GM12878 (cell line): ENCODE data around the gene ADAMTS4. TPM values are rescaled to one million over a fixed set of nuclear protein-coding genes. Genes with fewer than 3 reads are reported as not detected.

ENCODE experiments used
- ATAC-seq: fragments of 200-7000 bp; cut with Tn5 transposase; 3 replicates; pipeline ENCODE4 v1.9.1; 2020; ENCODE audit warnings: mild to moderate bottlenecking, moderate library complexity
- BruUV-seq: library from RNA; stranded (reverse); fragments of 400-500 nt; replicated peaks from 2 replicates; lab custom pipeline; 2021; lab: Mats Ljungman, UMichigan
- CTCF ChIA-PET: fragments of 300-600 bp; sonication (Branson Sonifier 250); formaldehyde crosslinking; extraction: SDS; loops from one replicate; lab custom pipeline; 2021; ENCODE audit warnings: inconsistent platforms; lab: Yijun Ruan, JAX
- POLR2A ChIA-PET: fragments of 350-600 bp; formaldehyde crosslinking; extraction: SDS; loops from one replicate; lab custom pipeline; 2021; ENCODE audit warnings: inconsistent platforms; lab: Charles Lee
- RAD21 ChIA-PET: fragments of 300-600 bp; sonication (Branson Sonifier 250); formaldehyde crosslinking; loops from one replicate; lab custom pipeline; 2023; ENCODE audit warnings: antibody characterized with exemption; ENCODE audit not compliant: unreplicated experiment; lab: Charles Lee
- SMC1A ChIA-PET: fragments of 300-600 bp; sonication (Branson Sonifier 250); formaldehyde crosslinking; loops from one replicate; lab custom pipeline; 2023; ENCODE audit not compliant: unreplicated experiment, uncharacterized antibody; lab: Charles Lee
- DNase-seq: peaks from one replicate; pipeline ENCODE4 v3.0.0-alpha.2; 2011; ENCODE audit warnings: low read depth, low spot score
- FAIRE-seq: peaks from 3 replicates; lab custom pipeline; 2011; peaks lifted over from hg19 to GRCh38; lab: Jason Lieb, UNC
- H2AFZ ChIP-seq: 2 replicates; pipeline ENCODE4 v1.6.0; 2011; ENCODE audit warnings: low read depth, low read length, control low read depth; ENCODE audit not compliant: control insufficient read depth
- H3K27ac ChIP-seq: 2 replicates; pipeline ENCODE4 v1.5.1; 2011; ENCODE audit warnings: control low read depth; ENCODE audit not compliant: control insufficient read depth, insufficient read depth
- H3K27me3 ChIP-seq, 2 experiments: replicated peaks in 1 of 2; 2 replicates each; pipeline versions ENCODE4 v1.6.0 to v1.6.1; 2011; ENCODE audit warnings: low read length in 1 of 2; ENCODE audit not compliant: control insufficient read depth in 2 of 2, insufficient read depth in 2 of 2
- H3K36me3 ChIP-seq, 2 experiments: 2 replicates each; pipeline ENCODE4 v1.5.1; 2011; ENCODE audit warnings: low read length in 1 of 2; ENCODE audit not compliant: control insufficient read depth in 2 of 2, insufficient read depth in 2 of 2
- H3K4me1 ChIP-seq: 2 replicates; pipeline ENCODE4 v1.6.1; 2011; ENCODE audit warnings: mild to moderate bottlenecking, low read length, moderate library complexity, mixed read lengths; ENCODE audit not compliant: control insufficient read depth, insufficient read depth
- H3K4me2 ChIP-seq: 2 replicates; pipeline ENCODE4 v1.6.0; 2011; ENCODE audit warnings: control low read depth; ENCODE audit not compliant: control insufficient read depth, insufficient read depth
- H3K4me3 ChIP-seq: fragments of 200-600 bp; sonication (generic); 2 replicates; pipeline ENCODE4 v1.5.1; 2016
- H3K79me2 ChIP-seq: 2 replicates; pipeline ENCODE4 v1.6.0; 2011; ENCODE audit warnings: low read length; ENCODE audit not compliant: control insufficient read depth, insufficient read depth
- H3K9ac ChIP-seq: 2 replicates; pipeline ENCODE4 v1.8.0; 2011; ENCODE audit warnings: low read length, control low read depth, mixed read lengths; ENCODE audit not compliant: control insufficient read depth, insufficient read depth
- H3K9me3 ChIP-seq: replicated peaks from 3 replicates; pipeline ENCODE4 v1.5.1; 2011; ENCODE audit warnings: mild to moderate bottlenecking, low read length; ENCODE audit not compliant: control insufficient read depth, insufficient read depth
- H4K20me1 ChIP-seq: 2 replicates; pipeline ENCODE4 v1.6.0; 2011; ENCODE audit not compliant: control insufficient read depth, insufficient read depth
- ETV6 ChIP-seq, 2 experiments: fragments of 450-650 bp in 1 of 2; IDR thresholded peaks in 1 of 2; conservative IDR thresholded peaks in 1 of 2; 2 replicates each; pipeline ENCODE4 v1.6.1; 2014; ENCODE audit warnings: antibody characterized with exemption in 1 of 2, borderline replicate concordance in 1 of 2, low read depth in 1 of 2, mild to moderate bottlenecking in 1 of 2, moderate library complexity in 1 of 2
- IRF3 ChIP-seq: fragments of 450-650 bp; IDR thresholded peaks from 2 replicates; pipeline ENCODE4 v1.6.1; 2014; ENCODE audit warnings: mild to moderate bottlenecking
- MAX ChIP-seq: IDR thresholded peaks from 2 replicates; pipeline ENCODE4 v1.6.1; 2012; ENCODE audit warnings: low read depth, low read length, improper control_type of control experiment
- NR2F1 ChIP-seq: fragments of 450-650 bp; conservative IDR thresholded peaks from 2 replicates; pipeline ENCODE4 v1.6.1; 2017; ENCODE audit warnings: mild to moderate bottlenecking
- PAX8 ChIP-seq: fragments of 450-650 bp; IDR thresholded peaks from 2 replicates; pipeline ENCODE4 v1.6.1; 2017; ENCODE audit warnings: mild to moderate bottlenecking, moderate library complexity
- ZBTB11 ChIP-seq: fragments of 450-650 bp; formaldehyde crosslinking; IDR thresholded peaks from 2 replicates; pipeline ENCODE4 v1.5.0; 2022; ENCODE audit warnings: mild to moderate bottlenecking, missing genetic modification characterization
- WGBS: methylation state at CpG from one replicate; pipeline ENCODE4 v1.1.6; 2016; ENCODE audit warnings: low lambda C conversion rate; ENCODE audit not compliant: insufficient replicate concordance, insufficient coverage; ENCODE audit errors: missing lambda C conversion rate; 5-methylcytosine and 5-hydroxymethylcytosine counted together
- in situ Hi-C: fragments of 300-500 bp; cut with MboI; formaldehyde crosslinking; loops from 9 replicates; pipeline ENCODE4 v1.14.3; 2018; ENCODE audit warnings: mixed read lengths
- intact Hi-C: fragments of 100-400 bp; cut with micrococcal nuclease; formaldehyde crosslinking; loops from one replicate; pipeline ENCODE4 v1.14.2; 2022; ENCODE audit not compliant: unreplicated experiment
- polyA plus RNA-seq, 11 experiments: library from polyadenylated mRNA; depleted of rRNA in 4 of 11; unstranded in 6 of 11; stranded (reverse) in 5 of 11; fragments of >200 nt; fragmentation: Nextera tagmentation in 4 of 11; fragmentation: Illumina TruSeq in 1 of 11; extraction: Ambion mirVana in 4 of 11; extraction: Trizol in 1 of 11; gene quantifications; 1 replicate in 1 of 11; 2 replicates in 10 of 11; pipeline versions ENCODE4 v1.2.1 to v1.2.3, GENCODE V29; 2011 to 2016; ENCODE audit warnings: inconsistent platforms in 2 of 11, missing spikeins in 2 of 11, low read depth in 1 of 11
- total RNA-seq, 4 experiments: library from RNA; depleted of rRNA in 3 of 4; stranded (reverse); fragments of >200 nt in 3 of 4; fragmentation: Illumina TruSeq in 1 of 4; extraction: Trizol in 1 of 4; gene quantifications; 2 replicates each; pipeline versions ENCODE4 v1.2.1 to v1.2.3, GENCODE V29; 2013 to 2021
- TF ChIP-seq, protein P1 (sequence below): fragments of 450-650 bp; formaldehyde crosslinking; IDR thresholded peaks from 2 replicates; pipeline ENCODE4 v1.4.0; 2020; ENCODE audit warnings: mild to moderate bottlenecking, moderate library complexity
- TF ChIP-seq, protein P2 (sequence below): fragments of 450-650 bp; IDR thresholded peaks from 2 replicates; pipeline ENCODE4 v1.6.1; 2017; ENCODE audit warnings: borderline replicate concordance

The ADAMTS4 gene
- total and polyA plus RNA-seq, 10 of the 15 experiments (the other 5 are each of a cell fraction or from before 2014, with no cell fraction given) = 0.01 to 0.13 (median 0.05) TPM; not detected in 2

GRCh38 chr1:161188381-161188780 lies 10.5 kb downstream of the ADAMTS4 start (continued):
- TF ChIP-seq ZBTB11 = no peak
- TF ChIP-seq, protein P1, sequence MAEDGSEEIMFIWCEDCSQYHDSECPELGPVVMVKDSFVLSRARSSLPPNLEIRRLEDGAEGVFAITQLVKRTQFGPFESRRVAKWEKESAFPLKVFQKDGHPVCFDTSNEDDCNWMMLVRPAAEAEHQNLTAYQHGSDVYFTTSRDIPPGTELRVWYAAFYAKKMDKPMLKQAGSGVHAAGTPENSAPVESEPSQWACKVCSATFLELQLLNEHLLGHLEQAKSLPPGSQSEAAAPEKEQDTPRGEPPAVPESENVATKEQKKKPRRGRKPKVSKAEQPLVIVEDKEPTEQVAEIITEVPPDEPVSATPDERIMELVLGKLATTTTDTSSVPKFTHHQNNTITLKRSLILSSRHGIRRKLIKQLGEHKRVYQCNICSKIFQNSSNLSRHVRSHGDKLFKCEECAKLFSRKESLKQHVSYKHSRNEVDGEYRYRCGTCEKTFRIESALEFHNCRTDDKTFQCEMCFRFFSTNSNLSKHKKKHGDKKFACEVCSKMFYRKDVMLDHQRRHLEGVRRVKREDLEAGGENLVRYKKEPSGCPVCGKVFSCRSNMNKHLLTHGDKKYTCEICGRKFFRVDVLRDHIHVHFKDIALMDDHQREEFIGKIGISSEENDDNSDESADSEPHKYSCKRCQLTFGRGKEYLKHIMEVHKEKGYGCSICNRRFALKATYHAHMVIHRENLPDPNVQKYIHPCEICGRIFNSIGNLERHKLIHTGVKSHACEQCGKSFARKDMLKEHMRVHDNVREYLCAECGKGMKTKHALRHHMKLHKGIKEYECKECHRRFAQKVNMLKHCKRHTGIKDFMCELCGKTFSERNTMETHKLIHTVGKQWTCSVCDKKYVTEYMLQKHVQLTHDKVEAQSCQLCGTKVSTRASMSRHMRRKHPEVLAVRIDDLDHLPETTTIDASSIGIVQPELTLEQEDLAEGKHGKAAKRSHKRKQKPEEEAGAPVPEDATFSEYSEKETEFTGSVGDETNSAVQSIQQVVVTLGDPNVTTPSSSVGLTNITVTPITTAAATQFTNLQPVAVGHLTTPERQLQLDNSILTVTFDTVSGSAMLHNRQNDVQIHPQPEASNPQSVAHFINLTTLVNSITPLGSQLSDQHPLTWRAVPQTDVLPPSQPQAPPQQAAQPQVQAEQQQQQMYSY (CRISPR knock-in tag) = no peak

DNA sequence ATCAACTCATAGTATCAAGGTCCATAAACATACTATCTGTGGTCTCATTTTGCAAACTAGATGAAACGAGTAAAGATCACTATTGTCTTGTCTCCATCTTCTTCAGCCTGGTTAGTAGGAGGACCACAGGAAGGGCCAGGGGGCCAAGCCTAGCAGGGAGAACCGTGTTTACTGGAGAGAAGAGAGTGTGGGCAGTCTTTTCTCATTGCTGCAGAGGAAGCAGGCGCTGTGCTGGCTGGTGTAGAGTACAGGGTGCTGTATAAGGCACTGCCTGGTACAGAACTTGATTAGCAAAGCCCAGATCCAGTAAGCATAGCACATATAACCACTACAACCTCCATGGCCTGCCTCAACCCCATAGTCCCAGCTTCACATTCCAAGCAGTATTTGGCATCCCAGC lies 11.5 kb downstream of the ADAMTS4 start:
- Histone ChIP-seq H3K4me3 (no peak overlapping the region), H3K27ac (peak overlapping the region; percentile 97), H2AFZ (peak overlapping the region; percentile 70), H3K4me2 (no peak overlapping the region), H3K27me3 (no peaks in the 10 kb centered on the region), H3K4me1 (peaks cover 43% of the 10 kb centered on the region), H3K36me3 (no peaks in the 10 kb centered on the region), H3K9me3 (no peaks in the 10 kb centered on the region), H4K20me1 (no peaks in the 10 kb centered on the region), H3K79me2 (peaks cover 14% of the 10 kb centered on the region), H3K9ac (no peak overlapping the region)
- ChIA-PET SMC1A (interaction anchor here (1.7 to 3.0 kb wide), 3 partner anchors 7 to 21 kb away, joined by 11 to 19 read pairs (median 14); partner anchors contain the start of genes NDUFS2 and PPOX), RAD21 (interaction anchor here (2.4 kb wide), 1 partner anchor 39 kb away, joined by 13 read pairs; the partner anchor contains the start of gene TOMM40L), POLR2A (interaction anchor here (1.6 kb wide), 2 partner anchors 11 to 38 kb away, joined by 8 read pairs; partner anchors contain the start of genes B4GALT3 and TOMM40L), CTCF (interaction anchor here (1.0 to 4.5 kb wide), 2 partner anchors 15 to 39 kb away, joined by 4 to 30 read pairs; partner anchors contain the start of genes NDUFS2 and TOMM40L)
- intact Hi-C loops = no loop called here
- ATAC-seq (no peak), DNase-seq (no peak), FAIRE-seq (no peak)
- WGBS = 72% methylated on average over 3 of the region's 3 CpGs
- in situ Hi-C loops = no loop called here
- BruUV-seq = no TSS peak
- TF ChIP-seq ETV6 (conservative IDR thresholded peaks at IDR 0.05 in 1 of 2, IDR thresholded peaks at IDR 0.05 in 1 of 2; ENCODE audit: borderline replicate concordance in 1 of 2, low read depth in 1 of 2) = no peak
- no peak for TF ChIP-seq MAX
- TF ChIP-seq, protein P2, sequence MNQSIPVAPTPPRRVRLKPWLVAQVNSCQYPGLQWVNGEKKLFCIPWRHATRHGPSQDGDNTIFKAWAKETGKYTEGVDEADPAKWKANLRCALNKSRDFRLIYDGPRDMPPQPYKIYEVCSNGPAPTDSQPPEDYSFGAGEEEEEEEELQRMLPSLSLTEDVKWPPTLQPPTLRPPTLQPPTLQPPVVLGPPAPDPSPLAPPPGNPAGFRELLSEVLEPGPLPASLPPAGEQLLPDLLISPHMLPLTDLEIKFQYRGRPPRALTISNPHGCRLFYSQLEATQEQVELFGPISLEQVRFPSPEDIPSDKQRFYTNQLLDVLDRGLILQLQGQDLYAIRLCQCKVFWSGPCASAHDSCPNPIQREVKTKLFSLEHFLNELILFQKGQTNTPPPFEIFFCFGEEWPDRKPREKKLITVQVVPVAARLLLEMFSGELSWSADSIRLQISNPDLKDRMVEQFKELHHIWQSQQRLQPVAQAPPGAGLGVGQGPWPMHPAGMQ = no peak
- no peak for TF ChIP-seq PAX8
- TF ChIP-seq IRF3 = no peak
- TF ChIP-seq NR2F1 = no peak
